K562 (cell line): Measurements from ENCODE around the gene HAUS7. TPM values are rescaled to one million over a fixed set of nuclear protein-coding genes. Genes with fewer than 3 reads are reported as not detected.

Experiments
- ATAC-seq: fragments of 200-7000 bp; cut with Tn5 transposase; 3 replicates; pipeline ENCODE4 v1.9.1; 2020; ENCODE audit warnings: moderate library complexity
- BruUV-seq: library from RNA; stranded (reverse); fragments of 400-500 nt; replicated peaks from 2 replicates; lab custom pipeline; 2021; lab: Mats Ljungman, UMichigan
- CTCF ChIA-PET: fragments of 300-600 bp; formaldehyde crosslinking; extraction: SDS; loops from one replicate; lab custom pipeline; 2021; ENCODE audit warnings: low intra/inter-chr PET ratio; lab: Yijun Ruan, JAX
- POLR2A ChIA-PET: fragments of 300-600, 350-650 bp; sonication (Branson Sonifier 250); formaldehyde crosslinking; extraction: SDS; loops from one replicate; lab custom pipeline; 2021; ENCODE audit warnings: antibody characterized with exemption, inconsistent platforms; lab: Yijun Ruan, JAX
- DNase-seq, 4 experiments: peaks; one replicate each; pipeline versions ENCODE4 v3.0.0 to v3.0.0-alpha.2; 2011 to 2018; ENCODE audit warnings: low spot score in 3 of 4, mixed read lengths in 3 of 4; ENCODE audit errors: extremely low read depth in 1 of 4
- FAIRE-seq: peaks from 2 replicates; lab custom pipeline; 2011; peaks lifted over from hg19 to GRCh38; lab: Jason Lieb, UNC
- H2AFZ ChIP-seq: 2 replicates; pipeline ENCODE4 v1.6.0; 2011; ENCODE audit warnings: low read depth, low read length, control low read depth, inconsistent platforms
- H3K27ac ChIP-seq: fragments of 200-600 bp; 3 replicates; pipeline ENCODE4 v1.8.0; 2011; ENCODE audit warnings: low read depth, mild to moderate bottlenecking, control low read depth, inconsistent platforms, low read length, moderate library complexity, mixed read lengths; ENCODE audit errors: extremely low read depth
- H3K27me3 ChIP-seq, 2 experiments: fragments of 300-600 bp in 1 of 2; 2 replicates in 1 of 2; 3 replicates in 1 of 2; pipeline versions ENCODE4 v1.6.0 to v1.8.0; 2011; ENCODE audit warnings: inconsistent platforms in 2 of 2, low read length in 2 of 2, mild to moderate bottlenecking in 1 of 2, mixed read lengths in 1 of 2, moderate library complexity in 1 of 2; ENCODE audit not compliant: control insufficient read depth in 2 of 2, insufficient read depth in 2 of 2
- H3K36me3 ChIP-seq: fragments of 300-600 bp; 3 replicates; pipeline ENCODE4 v1.8.0; 2011; ENCODE audit warnings: mild to moderate bottlenecking, low read length, inconsistent platforms; ENCODE audit not compliant: control insufficient read depth, insufficient read depth
- H3K4me1 ChIP-seq, 2 experiments: fragments of 200-600 bp in 1 of 2; replicated peaks in 1 of 2; 2 replicates in 1 of 2; 3 replicates in 1 of 2; pipeline versions ENCODE4 v1.5.1 to v1.8.0; 2011; ENCODE audit warnings: inconsistent platforms in 2 of 2, low read length in 2 of 2, mild to moderate bottlenecking in 1 of 2, mixed read lengths in 1 of 2, moderate library complexity in 1 of 2; ENCODE audit not compliant: control insufficient read depth in 2 of 2, insufficient read depth in 2 of 2
- H3K4me2 ChIP-seq: 2 replicates; pipeline ENCODE4 v1.6.1; 2011; ENCODE audit warnings: low read length, control low read depth, inconsistent platforms, mixed read lengths; ENCODE audit not compliant: insufficient read depth
- H3K4me3 ChIP-seq: fragments of 200-600 bp; sonication (generic), shearing (Covaris generic); 2 replicates; pipeline ENCODE4 v1.5.1; 2016; ENCODE audit warnings: control low read depth, inconsistent platforms
- H3K79me2 ChIP-seq: fragments of 200-600 bp; 3 replicates; pipeline ENCODE4 v1.8.0; 2011; ENCODE audit warnings: low read length, inconsistent platforms; ENCODE audit not compliant: control insufficient read depth, insufficient read depth
- H3K9ac ChIP-seq, 2 experiments: 2 replicates each; pipeline versions ENCODE4 v1.6.0 to v1.6.1; 2011; ENCODE audit warnings: low read depth in 2 of 2, low read length in 2 of 2, control low read depth in 1 of 2, inconsistent platforms in 1 of 2, mild to moderate bottlenecking in 1 of 2, mixed read lengths in 1 of 2; ENCODE audit not compliant: insufficient read depth in 1 of 2
- H3K9me1 ChIP-seq: one replicate; pipeline ENCODE4 v1.6.0; 2011; ENCODE audit warnings: inconsistent platforms, mild to moderate bottlenecking, low read length, moderate library complexity; ENCODE audit not compliant: control insufficient read depth, insufficient read depth
- H3K9me3 ChIP-seq: replicated peaks from 2 replicates; pipeline ENCODE4 v1.5.1; 2011; ENCODE audit warnings: low read depth, low read length, inconsistent platforms; ENCODE audit not compliant: control insufficient read depth, insufficient read depth
- H4K20me1 ChIP-seq: replicated peaks from 2 replicates; pipeline ENCODE4 v1.6.1; 2011; ENCODE audit warnings: low read length, inconsistent platforms, mixed read lengths; ENCODE audit not compliant: control insufficient read depth, insufficient read depth
- ERF ChIP-seq: fragments of 450-650 bp; formaldehyde crosslinking; IDR thresholded peaks from 2 replicates; pipeline ENCODE4 v1.4.0; 2020; ENCODE audit warnings: mild to moderate bottlenecking, mixed read lengths
- GATA2 ChIP-seq: sonication (generic); formaldehyde crosslinking; IDR thresholded peaks from 2 replicates; pipeline ENCODE4 v1.4.0; 2020; ENCODE audit warnings: mild to moderate bottlenecking, missing genetic modification reagents
- MAX ChIP-seq: sonication (generic); formaldehyde crosslinking; IDR thresholded peaks from 2 replicates; pipeline ENCODE4 v1.9.0; 2022; ENCODE audit warnings: mild to moderate bottlenecking, missing genetic modification reagents
- PCBP1 ChIP-seq: fragments of 200-400 bp; formaldehyde crosslinking; IDR thresholded peaks from 2 replicates; pipeline ENCODE4 v1.6.1; 2018; ENCODE audit warnings: mild to moderate bottlenecking, low read depth, low read length; ENCODE audit not compliant: poor library complexity, severe bottlenecking
- SMARCA4 ChIP-seq: fragments of 450-650 bp; IDR thresholded peaks from 2 replicates; pipeline ENCODE4 v1.6.1; 2016
- SMARCE1 ChIP-seq: fragments of 450-650 bp; IDR thresholded peaks from 2 replicates; pipeline ENCODE4 v1.7.1; 2016; ENCODE audit warnings: mild to moderate bottlenecking
- U2AF2 ChIP-seq: fragments of 200-400 bp; formaldehyde crosslinking; optimal IDR thresholded peaks from 2 replicates; pipeline ENCODE3; 2017; ENCODE audit warnings: low read depth, mild to moderate bottlenecking, low read length
- YY1 ChIP-seq, 3 experiments: IDR thresholded peaks; 2 replicates each; pipeline ENCODE4 v1.6.1; 2011; ENCODE audit warnings: low read length in 2 of 3, mild to moderate bottlenecking in 2 of 3, moderate library complexity in 2 of 3, borderline replicate concordance in 1 of 3, control low read depth in 1 of 3, low read depth in 1 of 3; ENCODE audit not compliant: insufficient read depth in 3 of 3, insufficient replicate concordance in 2 of 3, control insufficient read depth in 1 of 3, insufficient read length in 1 of 3; ENCODE audit errors: extremely low read depth in 1 of 3
- ZFX ChIP-seq: sonication (generic); formaldehyde crosslinking; IDR thresholded peaks from 2 replicates; pipeline ENCODE4 v1.8.0; 2022; ENCODE audit warnings: mild to moderate bottlenecking, missing genetic modification reagents, moderate library complexity
- ZNF408 ChIP-seq: fragments of 250-450 bp; sonication (Bioruptor Pico); IDR thresholded peaks from 2 replicates; pipeline ENCODE4 v1.4.0; 2020; ENCODE audit warnings: low read depth, mild to moderate bottlenecking, moderate library complexity
- ZNF444 ChIP-seq: fragments of 250-450 bp; sonication (Bioruptor Pico); IDR thresholded peaks from 2 replicates; pipeline ENCODE4 v1.4.0; 2020; ENCODE audit warnings: mild to moderate bottlenecking, moderate library complexity
- WGBS: fragments of 100-300 bp; shearing (Covaris generic); methylation state at CpG from one replicate; pipeline ENCODE4 v1.1.6; 2016; ENCODE audit warnings: low coverage, mixed read lengths; ENCODE audit not compliant: insufficient coverage; ENCODE audit errors: missing lambda C conversion rate; 5-methylcytosine and 5-hydroxymethylcytosine counted together
- in situ Hi-C: fragments of 300-500 bp; cut with MboI; formaldehyde crosslinking; loops from 4 replicates; pipeline ENCODE4 v1.15.0; 2018; ENCODE audit warnings: inconsistent platforms, mixed read lengths
- intact Hi-C: fragments of 100-400 bp; cut with micrococcal nuclease; formaldehyde crosslinking; loops from 2 replicates; pipeline ENCODE4 v1.14.2; 2022
- polyA plus RNA-seq, 8 experiments: library from polyadenylated mRNA; depleted of rRNA in 4 of 8; stranded (reverse) in 5 of 8; unstranded in 3 of 8; fragments of >200 nt; fragmentation: Nextera tagmentation in 2 of 8; fragmentation: Illumina TruSeq in 1 of 8; extraction: Ambion mirVana in 2 of 8; extraction: Trizol in 1 of 8; gene quantifications; 2 replicates each; pipeline versions ENCODE4 v1.2.1 to v1.2.3, GENCODE V29; 2011 to 2014; ENCODE audit warnings: inconsistent platforms in 1 of 8, missing spikeins in 1 of 8
- total RNA-seq, 7 experiments: library from RNA; depleted of rRNA in 6 of 7; stranded (reverse); fragments of >200 nt in 6 of 7; fragmentation: Illumina TruSeq in 2 of 7; extraction: Trizol in 2 of 7; gene quantifications; 2 replicates each; pipeline versions ENCODE4 v1.2.1 to v1.2.3, GENCODE V29; 2011 to 2021; ENCODE audit warnings: low replicate concordance in 1 of 7

The HAUS7 gene
- total and polyA plus RNA-seq, 9 of the 15 experiments (the other 6 are each of a cell fraction or from before 2014, with no cell fraction given) = 10.0 to 94.9 (median 48.8) TPM

- no peak overlapping the region for H3K4me2 ChIP-seq
- in situ Hi-C loops = loop anchor here (5.0 kb wide), 1 partner anchor 317 kb away; no protein-coding TSS in a partner anchor
Measured at GRCh38 chrX:153499876-153500275, 29.5 kb upstream of the HAUS7 start.

More at GRCh38 chrX:153499876-153500275, 29.5 kb upstream of the HAUS7 start:
- no peaks in the 10 kb centered on the region for H4K20me1 ChIP-seq
- no peak overlapping the region for H3K9ac ChIP-seq
- no peak for FAIRE-seq
- no peaks in the 10 kb centered on the region for H3K79me2 ChIP-seq
- no peak overlapping the region for H3K4me3 ChIP-seq
- intact Hi-C loops = no loop called here
- ChIA-PET POLR2A (interaction anchor here (0.7 kb wide), 1 partner anchor 266 kb away, joined by 3 read pairs; no protein-coding TSS in a partner anchor), CTCF (no interaction called here)
- TF ChIP-seq GATA2 (CRISPR knock-in tag) (no peak), SMARCE1 (no peak), PCBP1 (no peak), YY1 (IDR thresholded peaks at IDR 0.05; ENCODE audit: borderline replicate concordance in 1 of 3, control insufficient read depth in 1 of 3, extremely low read depth in 1 of 3, insufficient read depth in 3 of 3, insufficient read length in 1 of 3, insufficient replicate concordance in 2 of 3, low read depth in 1 of 3, low read length in 2 of 3) (no peak), MAX (CRISPR knock-in tag) (no peak), U2AF2 (no peak), ZNF408 (no peak), ERF (no peak), SMARCA4 (no peak), ZFX (no peak), ZNF444 (CRISPR knock-in tag) (no peak)
- no peaks in the 10 kb centered on the region for H3K9me3 ChIP-seq
- DNase-seq = no peak
- H3K9me1 ChIP-seq = no peaks in the 10 kb centered on the region
- H2AFZ ChIP-seq = no peak overlapping the region
- H3K4me1 ChIP-seq = peaks cover 0 to 38% of the 10 kb centered on the region in 2 experiments; a peak in 3 of 5 replicates
- no TSS peak for BruUV-seq
- H3K36me3 ChIP-seq = no peaks in the 10 kb centered on the region
- H3K27me3 ChIP-seq = peaks cover 2 to 36% of the 10 kb centered on the region in 2 experiments; a peak in 3 of 5 replicates
- no peak overlapping the region for H3K27ac ChIP-seq
- no peak for ATAC-seq
- 0% methylated on average over 10 of the region's 17 CpGs for WGBS
